Mucosa of descending colon (tissue), 3 donors: ENCODE data around the gene ERICH6B. TPM values are rescaled to one million over a fixed set of nuclear protein-coding genes. Genes with fewer than 3 reads are reported as not detected.

ENCODE experiments used
- ATAC-seq: fragments of 200-7000 bp; cut with Tn5 transposase; one replicate; pipeline ENCODE4 v1.9.1; 2020; ENCODE audit warnings: mild to moderate bottlenecking, moderate library complexity
- DNase-seq, 3 donors: peaks; one replicate each; pipeline ENCODE4 v3.0.0-alpha.2; 2020
- H3K36me3 ChIP-seq: fragments of 200-600 bp; one replicate; pipeline ENCODE4 v1.8.0; 2021; ENCODE audit warnings: low read depth, mild to moderate bottlenecking
- H3K4me1 ChIP-seq: fragments of 200-600 bp; one replicate; pipeline ENCODE4 v1.8.0; 2021; ENCODE audit warnings: low read depth, mild to moderate bottlenecking
- H3K4me3 ChIP-seq: fragments of 200-600 bp; one replicate; pipeline ENCODE4 v1.8.0; 2021; ENCODE audit warnings: mild to moderate bottlenecking
- H3K9me3 ChIP-seq: fragments of 200-600 bp; one replicate; pipeline ENCODE4 v1.8.0; 2021; ENCODE audit warnings: mild to moderate bottlenecking
- CTCF ChIP-seq: fragments of 200-600 bp; IDR thresholded peaks from one replicate; pipeline ENCODE4 v1.8.0; 2022; ENCODE audit warnings: antibody characterized with exemption, mild to moderate bottlenecking
- intact Hi-C, 2 donors: fragments of 100-400 bp; cut with DNase I in 1 of 2; cut with micrococcal nuclease in 1 of 2; formaldehyde crosslinking; loops; one replicate each; pipeline versions ENCODE4 v1.11.0 to v1.11.1; 2022; cut with DNase I, micrococcal nuclease
- total RNA-seq, 3 donors: library from RNA; stranded (reverse); fragmentation: NEBNext Ultra II Directional in 2 of 3; extraction: Animal tissue kit (Norgen Biotek cat#: 25700) in 2 of 3; gene quantifications; one replicate each; pipeline versions ENCODE4 v1.2.1 to v1.2.4, GENCODE V29; 2021 to 2023
- donor health status: DM: no; HTN: no; CAD: no; lungs with moderate emphysema.
- donor health status: DM: no; HTN: no; CAD: no.
- donor health status: DM: no; HTN: yes; CAD: no.

Gene ERICH6B
- total RNA-seq, 3 donors from 2014 or later = not detected

- no peak for TF ChIP-seq CTCF
- no peak for DNase-seq
- H3K9me3 ChIP-seq = no peaks in the 10 kb centered on the region
- H3K4me1 ChIP-seq = no peaks in the 10 kb centered on the region
- no peaks in the 10 kb centered on the region for H3K36me3 ChIP-seq
- no peak for ATAC-seq
- intact Hi-C loops = no loop called here
- no peak overlapping the region for H3K4me3 ChIP-seq
Observed at GRCh38 chr13:45492538-45492937, 123.0 kb downstream of the ERICH6B start.

Other genes with a start within 250 kb of the ERICH6B start
- gene SLC25A30, start 197.4 kb downstream of the ERICH6B start, total RNA-seq = 10 to 100 TPM; 10.5 to 20.0 (median 13.6) TPM
- gene COG3, start 150.8 kb downstream of the ERICH6B start, total RNA-seq = 10 to 100 TPM; 37.0 to 51.3 (median 47.2) TPM
- gene CBY2, start 86.6 kb upstream of the ERICH6B start, total RNA-seq = not detected
- gene SIAH3, start 236.0 kb upstream of the ERICH6B start, total RNA-seq = under 1 TPM; 0.05 to 0.06 (median 0.06) TPM